ENCODE measurements around the gene FAM170B. TPM values are rescaled to one million over a fixed set of nuclear protein-coding genes. Genes with fewer than 3 reads are reported as not detected.

Gene FAM170B
- total and polyA plus RNA-seq, 2 donors (not counting 3 experiments of a cell fraction or from before 2014, with no cell fraction given), result not detected

DNA sequence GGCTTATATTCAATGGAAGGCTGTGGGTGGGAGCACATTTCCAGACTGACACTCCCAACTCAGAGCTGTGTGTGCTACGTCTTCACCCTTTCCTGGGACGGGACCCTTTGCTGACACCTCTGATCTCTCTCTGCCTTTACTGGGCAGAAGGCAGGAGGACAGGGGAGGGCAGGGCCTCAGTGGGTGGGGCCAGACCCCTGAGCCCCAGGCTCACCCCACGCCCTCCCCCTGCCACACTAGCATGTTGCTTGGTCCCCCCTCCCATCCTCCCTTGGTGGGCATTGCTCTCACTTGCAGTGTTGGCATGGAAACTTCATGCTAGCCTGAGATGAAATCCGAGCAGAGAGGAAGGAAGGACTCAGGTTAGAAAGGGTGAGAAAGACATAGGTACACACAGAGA lies 36.0 kb upstream of the FAM170B start:
- POLR2A ChIA-PET, result no interaction called here
- Histone ChIP-seq H3K36me3 (ENCODE audit: control insufficient read depth in 2 of 2, extremely low read depth in 1 of 2, insufficient read depth in 2 of 2, low read length in 2 of 2) (no peaks in the 10 kb centered on the region), H3K4me1 (ENCODE audit: control insufficient read depth, extremely low read depth, insufficient read depth, low read length) (no peaks in the 10 kb centered on the region), H3K4me2 (ENCODE audit: insufficient read depth, low read length) (no peak overlapping the region), H3K9me1 (replicated peaks; ENCODE audit: control insufficient read depth, extremely low read depth, insufficient read depth, low read length) (no peaks in the 10 kb centered on the region), H3K9me3 (replicated peaks; ENCODE audit: control insufficient read depth, insufficient read depth, low read length) (no peaks in the 10 kb centered on the region), H3K4me3 (replicated peaks in 1 of 3; ENCODE audit: insufficient read depth in 1 of 3, low read depth in 1 of 3, low read length in 3 of 3) (no peak overlapping the region), H3K27me3 (ENCODE audit: control insufficient read depth in 2 of 2, insufficient read depth in 2 of 2, low read length in 2 of 2) (peaks cover 0 to 4% of the 10 kb centered on the region in 2 experiments), H3K79me2 (ENCODE audit: control insufficient read depth, insufficient read depth, low read length) (no peaks in the 10 kb centered on the region), H3K9ac (replicated peaks; ENCODE audit: extremely low read depth, insufficient read depth, low read length) (no peak overlapping the region), H3K27ac (ENCODE audit: insufficient read depth, low read depth, low read length) (no peak overlapping the region), H2AFZ (ENCODE audit: low read depth, low read length) (no peak overlapping the region), H4K20me1 (replicated peaks; ENCODE audit: control insufficient read depth, extremely low read depth, insufficient read depth, low read length) (no peaks in the 10 kb centered on the region)
- TF ChIP-seq JUN (IDR thresholded peaks at IDR 0.05; ENCODE audit: borderline replicate concordance, insufficient read depth, insufficient read length, low read depth) (no peak), FOS (IDR thresholded peaks at IDR 0.05; ENCODE audit: borderline replicate concordance, insufficient read depth, low read length) (no peak), POLR2AphosphoS5 (IDR thresholded peaks at IDR 0.05; ENCODE audit: insufficient read depth, low read depth, low read length) (no peak), MYC (IDR thresholded peaks at IDR 0.05; ENCODE audit: low read depth, low read length) (no peak), POLR2A (IDR thresholded peaks at IDR 0.05; ENCODE audit: low read depth, low read length) (no peak), EZH2 (IDR thresholded peaks at IDR 0.05; ENCODE audit: borderline replicate concordance, low read depth, low read length, severe bottlenecking) (no peak), GATA2 (IDR thresholded peaks at IDR 0.05; ENCODE audit: insufficient read depth, insufficient read length, low read depth, low read length) (no peak)
- TF ChIP-seq, protein P1, sequence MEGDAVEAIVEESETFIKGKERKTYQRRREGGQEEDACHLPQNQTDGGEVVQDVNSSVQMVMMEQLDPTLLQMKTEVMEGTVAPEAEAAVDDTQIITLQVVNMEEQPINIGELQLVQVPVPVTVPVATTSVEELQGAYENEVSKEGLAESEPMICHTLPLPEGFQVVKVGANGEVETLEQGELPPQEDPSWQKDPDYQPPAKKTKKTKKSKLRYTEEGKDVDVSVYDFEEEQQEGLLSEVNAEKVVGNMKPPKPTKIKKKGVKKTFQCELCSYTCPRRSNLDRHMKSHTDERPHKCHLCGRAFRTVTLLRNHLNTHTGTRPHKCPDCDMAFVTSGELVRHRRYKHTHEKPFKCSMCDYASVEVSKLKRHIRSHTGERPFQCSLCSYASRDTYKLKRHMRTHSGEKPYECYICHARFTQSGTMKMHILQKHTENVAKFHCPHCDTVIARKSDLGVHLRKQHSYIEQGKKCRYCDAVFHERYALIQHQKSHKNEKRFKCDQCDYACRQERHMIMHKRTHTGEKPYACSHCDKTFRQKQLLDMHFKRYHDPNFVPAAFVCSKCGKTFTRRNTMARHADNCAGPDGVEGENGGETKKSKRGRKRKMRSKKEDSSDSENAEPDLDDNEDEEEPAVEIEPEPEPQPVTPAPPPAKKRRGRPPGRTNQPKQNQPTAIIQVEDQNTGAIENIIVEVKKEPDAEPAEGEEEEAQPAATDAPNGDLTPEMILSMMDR (IDR thresholded peaks at IDR 0.05; ENCODE audit: extremely low read depth in 1 of 2, insufficient read depth in 1 of 2, low read depth in 1 of 2, low read length in 2 of 2), result no peak
- TF ChIP-seq, protein P2, sequence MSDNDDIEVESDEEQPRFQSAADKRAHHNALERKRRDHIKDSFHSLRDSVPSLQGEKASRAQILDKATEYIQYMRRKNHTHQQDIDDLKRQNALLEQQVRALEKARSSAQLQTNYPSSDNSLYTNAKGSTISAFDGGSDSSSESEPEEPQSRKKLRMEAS (IDR thresholded peaks at IDR 0.05; ENCODE audit: insufficient read depth, insufficient read length), result no peak
- intact Hi-C loops (cut with micrococcal nuclease), result no loop called here
- no peak for DNase-seq (ENCODE audit: low read depth, low spot score)
- no TSS peak for BruUV-seq (replicated peaks)
- dilution Hi-C loops (cut with MboI; ENCODE audit: extremely low pct_ligation_motif_present, low sequenced_read_pairs), result no loop called here
- CTCF ChIA-PET, result interaction anchor here (1.2 kb wide), 1 partner anchor 8 kb away, joined by 3 read pairs; no protein-coding TSS in a partner anchor
- no peak for FAIRE-seq

Measured in endothelial cell of umbilical vein (primary cell).